Kidney epithelial cell (primary cell): ENCODE measurements around the gene PCBD2. TPM values are rescaled to one million over a fixed set of nuclear protein-coding genes. Genes with fewer than 3 reads are reported as not detected.

Experiments used
- DNase-seq: peaks from one replicate; pipeline ENCODE4 v3.0.0-alpha.2; 2010; ENCODE audit warnings: low read depth
- H3K27me3 ChIP-seq: 2 replicates; pipeline ENCODE4 v1.6.0; 2011; ENCODE audit warnings: low read length; ENCODE audit not compliant: control insufficient read depth, insufficient read depth
- H3K36me3 ChIP-seq: 2 replicates; pipeline ENCODE4 v1.5.1; 2011; ENCODE audit warnings: low read length; ENCODE audit not compliant: control insufficient read depth, insufficient read depth
- H3K4me3 ChIP-seq: 2 replicates; pipeline ENCODE4 v1.5.1; 2011; ENCODE audit warnings: low read depth, mild to moderate bottlenecking, control low read depth, low read length
- total RNA-seq: library from RNA; depleted of rRNA; stranded (reverse); fragments of >200 nt; gene quantifications from 2 replicates; pipeline ENCODE4 v1.2.3, GENCODE V29; 2015
- TF ChIP-seq, protein P1 (sequence below): IDR thresholded peaks from 2 replicates; pipeline ENCODE4 v1.5.1; 2011; ENCODE audit warnings: mild to moderate bottlenecking, moderate library complexity, low read length, control low read depth, inconsistent platforms; ENCODE audit not compliant: insufficient read depth, poor library complexity, severe bottlenecking

PCBD2 gene
- total RNA-seq, 1 donor from 2014 or later = 12.0 TPM

DNA sequence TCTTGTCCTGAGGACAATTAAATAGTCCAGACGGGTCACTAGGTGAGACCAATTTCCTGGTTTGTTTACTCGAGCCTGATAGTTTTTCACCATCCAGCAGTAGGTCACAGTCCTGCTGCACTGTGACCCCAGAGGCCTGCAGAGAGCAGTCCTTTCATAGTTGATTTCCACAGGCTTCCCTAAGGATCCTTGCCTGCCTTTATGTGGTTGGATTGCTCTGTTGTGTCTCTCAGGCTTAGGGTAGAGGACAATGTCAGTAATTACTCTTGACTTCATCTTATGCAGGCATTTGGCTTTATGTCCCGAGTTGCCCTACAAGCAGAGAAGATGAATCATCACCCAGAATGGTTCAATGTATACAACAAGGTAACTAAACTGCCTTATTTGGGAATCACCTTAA is 53.8 kb downstream of the PCBD2 start:
- no peaks in the 10 kb centered on the region for H3K27me3 ChIP-seq
- H3K36me3 ChIP-seq = peaks cover 2% of the 10 kb centered on the region
- no peak for DNase-seq
- H3K4me3 ChIP-seq = no peak overlapping the region
- TF ChIP-seq, protein P1, sequence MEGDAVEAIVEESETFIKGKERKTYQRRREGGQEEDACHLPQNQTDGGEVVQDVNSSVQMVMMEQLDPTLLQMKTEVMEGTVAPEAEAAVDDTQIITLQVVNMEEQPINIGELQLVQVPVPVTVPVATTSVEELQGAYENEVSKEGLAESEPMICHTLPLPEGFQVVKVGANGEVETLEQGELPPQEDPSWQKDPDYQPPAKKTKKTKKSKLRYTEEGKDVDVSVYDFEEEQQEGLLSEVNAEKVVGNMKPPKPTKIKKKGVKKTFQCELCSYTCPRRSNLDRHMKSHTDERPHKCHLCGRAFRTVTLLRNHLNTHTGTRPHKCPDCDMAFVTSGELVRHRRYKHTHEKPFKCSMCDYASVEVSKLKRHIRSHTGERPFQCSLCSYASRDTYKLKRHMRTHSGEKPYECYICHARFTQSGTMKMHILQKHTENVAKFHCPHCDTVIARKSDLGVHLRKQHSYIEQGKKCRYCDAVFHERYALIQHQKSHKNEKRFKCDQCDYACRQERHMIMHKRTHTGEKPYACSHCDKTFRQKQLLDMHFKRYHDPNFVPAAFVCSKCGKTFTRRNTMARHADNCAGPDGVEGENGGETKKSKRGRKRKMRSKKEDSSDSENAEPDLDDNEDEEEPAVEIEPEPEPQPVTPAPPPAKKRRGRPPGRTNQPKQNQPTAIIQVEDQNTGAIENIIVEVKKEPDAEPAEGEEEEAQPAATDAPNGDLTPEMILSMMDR = no peak

DNA sequence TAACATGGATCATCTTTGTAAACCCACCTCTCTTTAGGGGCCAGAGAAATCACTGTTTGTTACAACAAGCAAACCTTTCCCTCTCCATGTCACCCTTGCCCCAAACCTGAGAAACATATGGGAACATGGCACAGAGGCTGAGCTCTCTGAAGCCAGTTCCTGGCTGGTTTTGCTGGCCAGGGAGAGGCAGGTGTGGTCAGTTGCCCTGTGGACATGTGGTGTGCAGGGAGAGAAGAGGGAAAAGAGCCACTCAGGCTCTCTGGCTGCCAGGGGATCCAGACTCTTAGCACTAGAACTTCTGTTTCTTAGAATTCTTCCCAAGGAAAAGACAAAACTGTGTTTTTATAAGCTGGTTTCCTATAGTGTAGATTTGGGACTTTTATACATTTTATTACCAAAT is 58.2 kb downstream of the PCBD2 start:
- DNase-seq = no peak
- Histone ChIP-seq H3K27me3 (no peaks in the 10 kb centered on the region), H3K4me3 (no peak overlapping the region), H3K36me3 (peaks cover 2% of the 10 kb centered on the region)
- TF ChIP-seq, protein P1 = no peak

DNA sequence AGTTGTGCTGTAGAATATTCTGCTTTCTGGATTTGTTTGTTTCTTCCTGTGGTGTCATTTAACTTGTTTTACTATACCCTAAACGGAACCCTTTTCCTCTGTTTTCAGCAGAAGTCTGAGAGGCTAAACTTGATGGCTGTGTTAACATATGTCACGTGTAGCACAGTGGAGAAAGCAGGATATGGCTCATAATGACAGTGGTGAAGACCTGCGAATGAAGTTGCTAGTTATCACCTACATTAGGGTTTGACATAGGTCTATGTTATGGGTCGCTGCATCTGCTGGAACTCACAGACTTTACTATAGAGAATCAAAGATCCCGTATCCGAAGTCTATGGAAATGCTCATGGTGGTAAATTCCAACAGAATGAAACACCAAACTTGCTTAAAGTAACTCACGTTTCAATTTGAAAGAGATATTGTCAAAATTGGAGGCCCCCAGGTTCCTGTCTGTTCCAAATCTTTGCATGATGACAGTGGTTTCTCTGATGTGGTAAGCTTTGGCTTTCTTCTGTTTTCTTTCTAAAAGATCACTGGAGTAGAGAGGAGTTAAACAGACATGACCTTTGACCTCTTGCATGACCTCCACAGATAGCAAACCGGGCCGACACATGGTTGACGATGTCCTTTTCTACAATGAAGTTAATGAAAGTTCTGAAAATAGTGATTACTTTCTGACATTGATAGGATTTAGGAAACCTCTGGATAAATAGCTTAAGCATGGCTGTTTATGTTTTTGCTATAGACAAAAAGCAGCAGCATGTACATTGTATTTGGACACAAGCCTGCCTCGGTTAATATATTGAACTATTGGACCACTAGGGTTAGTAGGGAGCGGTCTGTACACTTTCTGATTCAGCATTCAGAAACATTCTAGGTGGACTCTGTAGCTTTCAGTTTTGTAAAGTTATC is 59.7 kb downstream of the PCBD2 start:
- DNase-seq = no peak
- TF ChIP-seq, protein P1 = no peak
- no peak overlapping the region for H3K4me3 ChIP-seq

DNA sequence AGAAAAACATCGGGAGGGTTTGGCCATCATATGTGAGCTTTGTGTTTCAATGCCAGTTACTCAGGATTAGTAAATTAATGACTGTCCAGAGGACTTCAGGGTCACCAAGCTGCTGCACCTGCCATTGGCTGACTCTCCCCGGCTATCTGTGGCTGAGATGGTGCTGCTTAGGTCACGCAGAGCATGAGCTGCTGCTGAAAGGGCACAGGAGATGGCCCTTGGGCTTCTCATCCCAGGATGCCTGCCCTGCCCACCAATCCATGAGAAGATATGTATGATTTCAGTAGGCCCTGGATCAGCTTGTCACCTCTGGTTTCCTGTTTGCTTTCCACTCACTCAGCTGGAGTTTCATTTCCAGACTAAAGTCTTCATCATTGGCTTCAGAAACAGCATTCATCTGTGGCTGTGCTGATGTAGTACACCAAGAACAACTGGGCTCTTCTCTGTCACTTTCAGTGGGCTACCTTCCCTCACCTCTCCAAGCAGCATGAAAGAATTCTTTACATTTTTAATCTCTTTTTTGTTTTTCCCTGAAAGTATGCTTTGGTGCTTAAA is 60.4 kb downstream of the PCBD2 start:
- H3K27me3 ChIP-seq = no peaks in the 10 kb centered on the region
- DNase-seq = no peak
- no peak overlapping the region for H3K4me3 ChIP-seq
- peaks cover 2% of the 10 kb centered on the region for H3K36me3 ChIP-seq
- TF ChIP-seq, protein P1 = no peak

More for the DNA sequence above, 59.7 kb downstream of the PCBD2 start:
- Histone ChIP-seq H3K27me3 (no peaks in the 10 kb centered on the region), H3K36me3 (peaks cover 2% of the 10 kb centered on the region)

DNA sequence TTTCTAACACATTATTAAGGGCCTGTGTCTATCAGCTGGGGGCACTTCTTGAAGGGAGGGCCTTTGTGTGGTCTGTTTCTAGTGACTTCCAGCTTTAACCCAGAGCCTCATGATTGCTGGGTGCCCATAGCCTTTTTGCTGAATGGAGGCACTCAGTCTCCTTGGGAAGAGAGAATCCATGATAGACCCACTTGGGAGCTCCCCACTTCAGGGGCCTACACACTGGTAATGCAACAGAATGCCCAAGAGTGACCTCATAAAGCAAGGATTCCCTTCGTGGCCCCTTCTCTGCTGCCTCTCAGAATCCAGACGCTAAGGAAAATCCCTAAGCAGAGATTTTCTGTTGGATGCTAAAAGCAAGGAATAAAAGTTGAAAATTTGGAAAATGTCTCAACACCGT is 62.7 kb downstream of the PCBD2 start, which contains the start of gene CATSPER3:
TSS of gene CATSPER3 (plus strand) at position 301 of the 400 bp plus-strand sequence. CDS start at position 386, 85 bp downstream.
- no peak for DNase-seq
- TF ChIP-seq, protein P1 = no peak
- H3K4me3 ChIP-seq = no peak within 1 kb of the TSS
- H3K36me3 ChIP-seq = no peaks in the 10 kb centered on the region
- H3K27me3 ChIP-seq = no peaks in the 10 kb centered on the region
